Transverse colon (tissue), 4 donors: ENCODE measurements around the gene FBXL14. TPM values are rescaled to one million over a fixed set of nuclear protein-coding genes. Genes with fewer than 3 reads are reported as not detected.

Source experiments
- DNase-seq: peaks from one replicate; pipeline ENCODE4 v3.0.0-alpha.2; 2019
- H3K27ac ChIP-seq, 4 donors: fragments of 200-600 bp; sonication (generic); 2 replicates each; pipeline ENCODE4 v1.5.1; 2016 to 2018; ENCODE audit warnings: inconsistent platforms in 4 of 4
- H3K27me3 ChIP-seq: fragments of 200-600 bp; sonication (generic); 2 replicates; pipeline ENCODE4 v1.5.1; 2017; ENCODE audit warnings: inconsistent platforms
- H3K36me3 ChIP-seq, 4 donors: fragments of 200-600 bp; sonication (generic); 2 replicates each; pipeline ENCODE4 v1.5.1; 2017 to 2019; ENCODE audit warnings: inconsistent platforms in 4 of 4
- H3K4me1 ChIP-seq, 4 donors: fragments of 200-600 bp; sonication (generic); 2 replicates each; pipeline ENCODE4 v1.5.1; 2017 to 2020; ENCODE audit warnings: inconsistent platforms in 4 of 4
- H3K4me3 ChIP-seq, 4 donors: fragments of 200-600 bp; sonication (generic); 1 replicate in 1 of 4; 2 replicates in 3 of 4; pipeline versions ENCODE4 v1.5.1 to v1.6.1; 2017 to 2019; ENCODE audit warnings: inconsistent platforms in 4 of 4
- H3K9me3 ChIP-seq, 2 donors: fragments of 200-600 bp; sonication (generic); 2 replicates each; pipeline ENCODE4 v1.5.1; 2017 to 2019; ENCODE audit warnings: inconsistent platforms in 2 of 2
- EP300 ChIP-seq: sonication (generic); formaldehyde crosslinking; IDR thresholded peaks from one replicate; pipeline ENCODE4 v1.6.1; 2017; ENCODE audit warnings: antibody characterized with exemption, low read depth
- POLR2A ChIP-seq: fragments of 450-650 bp; IDR thresholded peaks from one replicate; pipeline ENCODE4 v1.6.1; 2016; ENCODE audit warnings: antibody characterized with exemption, mild to moderate bottlenecking, moderate library complexity
- POLR2AphosphoS5 ChIP-seq, 3 donors: sonication (generic); formaldehyde crosslinking; IDR thresholded peaks; one replicate each; pipeline ENCODE4 v1.6.1; 2016; ENCODE audit warnings: antibody characterized with exemption in 3 of 3
- WGBS, 2 donors: methylation state at CpG; one replicate each; pipeline ENCODE4 v1.1.5; 2018; ENCODE audit warnings: low coverage in 1 of 2; 5-methylcytosine and 5-hydroxymethylcytosine counted together
- in situ Hi-C, 4 donors: fragments of 200-750 bp; cut with MboI; loops; one replicate each; pipeline versions ENCODE4 v1.15.0 to v1.15.1; 2017; ENCODE audit warnings: low sequenced_read_pairs in 3 of 4, low pct_ligation_motif_present in 1 of 4, low pct_unique_long_range_greater_than_20kb in 1 of 4
- intact Hi-C: fragments of 100-400 bp; cut with DNase I; formaldehyde crosslinking; loops from one replicate; pipeline ENCODE4 v1.15.1; 2023; ENCODE audit warnings: low total_unique reads
- total RNA-seq, 4 donors: library from RNA; depleted of rRNA; stranded (reverse); fragments of >200 nt; gene quantifications; one replicate each; pipeline ENCODE4 v1.1.0, GENCODE V29; 2016
- TF ChIP-seq, protein P1 (sequence below), 5 experiments: fragments of 200-600 bp in 3 of 5; fragments of 450-650 bp in 2 of 5; sonication (generic) in 3 of 5; IDR thresholded peaks; 1 replicate in 2 of 5; 2 replicates in 3 of 5; pipeline ENCODE4 v1.5.1; 2016 to 2017; ENCODE audit warnings: antibody characterized with exemption in 5 of 5, inconsistent platforms in 3 of 5, mild to moderate bottlenecking in 2 of 5, moderate library complexity in 1 of 5

The FBXL14 gene
- total RNA-seq, 4 donors from 2014 or later, result 15.5 to 44.4 (median 28.0) TPM

DNA sequence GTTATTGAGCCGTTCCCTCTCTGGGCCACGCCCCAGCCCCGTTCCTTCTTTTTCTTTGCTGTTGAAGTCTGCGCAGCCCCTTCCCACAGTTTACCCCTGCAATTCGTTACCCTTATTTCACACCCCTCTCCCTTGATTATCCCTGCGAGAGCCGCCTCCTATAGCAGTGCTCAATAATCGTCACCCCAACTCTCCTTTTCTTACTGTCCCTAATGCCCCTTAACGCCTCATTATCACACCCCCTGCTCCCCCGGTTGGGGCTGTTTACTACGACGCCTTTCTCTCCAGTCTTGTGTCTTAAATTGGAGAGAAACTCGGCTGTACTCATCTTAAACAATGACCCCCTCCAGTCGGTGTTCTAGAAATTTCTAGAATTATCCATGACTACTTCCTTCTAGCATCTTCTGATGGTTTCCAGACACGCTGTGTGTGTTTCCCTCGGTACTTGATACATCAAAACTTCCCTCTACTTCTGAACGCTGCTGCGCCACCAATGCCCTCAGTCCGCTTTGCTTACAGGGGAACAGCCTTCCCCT is 713 bp upstream of the FBXL14 start:
- Histone ChIP-seq H3K27me3 (no peaks in the 10 kb centered on the region), H3K9me3 (no peaks in the 10 kb centered on the region), H3K4me1 (peaks cover 0 to 59% (median 46%) of the 10 kb centered on the region in 4 donors), H3K27ac (peak overlapping the region; percentile 95 to 99 (median 95)), H3K36me3 (no peaks in the 10 kb centered on the region), H3K4me3 (peak overlapping the region; percentile 57 to 78 (median 70))
- intact Hi-C loops, result no loop called here
- 9 to 10% methylated on average over 17 to 19 of the region's 19 CpGs for WGBS, 2 donors
- TF ChIP-seq EP300 (no peak), POLR2AphosphoS5 (IDR thresholded peaks at IDR 0.05) (peak in 1 of 3 donors; percentile 21)
- DNase-seq, result peak; percentile 37
- in situ Hi-C loops, result loop anchor here in 1 of 4 donors (25.0 kb wide), 1 partner anchor 483 kb away; no protein-coding TSS in a partner anchor

- in situ Hi-C loops (loop anchor here in 1 of 4 donors (25.0 kb wide), 1 partner anchor 482 kb away; no protein-coding TSS in a partner anchor), intact Hi-C loops (no loop called here)
- Histone ChIP-seq H3K4me1 (peaks cover 0 to 71% (median 55%) of the 10 kb centered on the region in 4 donors), H3K27ac (peak overlapping the region; percentile 95 to 99 (median 95)), H3K36me3 (no peaks in the 10 kb centered on the region), H3K27me3 (no peaks in the 10 kb centered on the region), H3K4me3 (peak overlapping the region; percentile 66 to 79 (median 76)), H3K9me3 (no peaks in the 10 kb centered on the region)
- WGBS, 2 donors, result 0% methylated on average over 26 of the region's 34 CpGs; no CpG with 5 or more reads in 1 of the 2 donors
- DNase-seq, result no peak
- peak in 2 of 3 donors; percentile 11 to 32 for TF ChIP-seq POLR2AphosphoS5 (IDR thresholded peaks at IDR 0.05)
- TF ChIP-seq POLR2A, result peak; percentile 57
- TF ChIP-seq, protein P1, sequence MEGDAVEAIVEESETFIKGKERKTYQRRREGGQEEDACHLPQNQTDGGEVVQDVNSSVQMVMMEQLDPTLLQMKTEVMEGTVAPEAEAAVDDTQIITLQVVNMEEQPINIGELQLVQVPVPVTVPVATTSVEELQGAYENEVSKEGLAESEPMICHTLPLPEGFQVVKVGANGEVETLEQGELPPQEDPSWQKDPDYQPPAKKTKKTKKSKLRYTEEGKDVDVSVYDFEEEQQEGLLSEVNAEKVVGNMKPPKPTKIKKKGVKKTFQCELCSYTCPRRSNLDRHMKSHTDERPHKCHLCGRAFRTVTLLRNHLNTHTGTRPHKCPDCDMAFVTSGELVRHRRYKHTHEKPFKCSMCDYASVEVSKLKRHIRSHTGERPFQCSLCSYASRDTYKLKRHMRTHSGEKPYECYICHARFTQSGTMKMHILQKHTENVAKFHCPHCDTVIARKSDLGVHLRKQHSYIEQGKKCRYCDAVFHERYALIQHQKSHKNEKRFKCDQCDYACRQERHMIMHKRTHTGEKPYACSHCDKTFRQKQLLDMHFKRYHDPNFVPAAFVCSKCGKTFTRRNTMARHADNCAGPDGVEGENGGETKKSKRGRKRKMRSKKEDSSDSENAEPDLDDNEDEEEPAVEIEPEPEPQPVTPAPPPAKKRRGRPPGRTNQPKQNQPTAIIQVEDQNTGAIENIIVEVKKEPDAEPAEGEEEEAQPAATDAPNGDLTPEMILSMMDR (IDR thresholded peaks at IDR 0.05), result no peak
- TF ChIP-seq EP300, result no peak
Observed at GRCh38 chr12:1594006-1594260, 448 bp downstream of the FBXL14 start.

- Histone ChIP-seq H3K4me1 (peaks cover 5 to 76% (median 61%) of the 10 kb centered on the region in 4 donors), H3K4me3 (peak overlapping the region; percentile 66 to 79 (median 76)), H3K36me3 (no peaks in the 10 kb centered on the region), H3K27ac (peak overlapping the region; percentile 95 to 99 (median 95)), H3K27me3 (no peaks in the 10 kb centered on the region), H3K9me3 (no peaks in the 10 kb centered on the region)
- WGBS, 2 donors, result 4% methylated on average over 42 of the region's 56 CpGs; no CpG with 5 or more reads in 1 of the 2 donors
- in situ Hi-C loops, result loop anchor here in 1 of 4 donors (25.0 kb wide), 1 partner anchor 481 kb away; no protein-coding TSS in a partner anchor
- peak; percentile 74 for DNase-seq
- no peak for TF ChIP-seq EP300
- TF ChIP-seq, protein P1 (IDR thresholded peaks at IDR 0.05), result no peak
- no peak for TF ChIP-seq POLR2A
- TF ChIP-seq POLR2AphosphoS5 (IDR thresholded peaks at IDR 0.05), result no peak
- intact Hi-C loops, result no loop called here
Observed at GRCh38 chr12:1593174-1594005, 991 bp downstream of the FBXL14 start.

DNA sequence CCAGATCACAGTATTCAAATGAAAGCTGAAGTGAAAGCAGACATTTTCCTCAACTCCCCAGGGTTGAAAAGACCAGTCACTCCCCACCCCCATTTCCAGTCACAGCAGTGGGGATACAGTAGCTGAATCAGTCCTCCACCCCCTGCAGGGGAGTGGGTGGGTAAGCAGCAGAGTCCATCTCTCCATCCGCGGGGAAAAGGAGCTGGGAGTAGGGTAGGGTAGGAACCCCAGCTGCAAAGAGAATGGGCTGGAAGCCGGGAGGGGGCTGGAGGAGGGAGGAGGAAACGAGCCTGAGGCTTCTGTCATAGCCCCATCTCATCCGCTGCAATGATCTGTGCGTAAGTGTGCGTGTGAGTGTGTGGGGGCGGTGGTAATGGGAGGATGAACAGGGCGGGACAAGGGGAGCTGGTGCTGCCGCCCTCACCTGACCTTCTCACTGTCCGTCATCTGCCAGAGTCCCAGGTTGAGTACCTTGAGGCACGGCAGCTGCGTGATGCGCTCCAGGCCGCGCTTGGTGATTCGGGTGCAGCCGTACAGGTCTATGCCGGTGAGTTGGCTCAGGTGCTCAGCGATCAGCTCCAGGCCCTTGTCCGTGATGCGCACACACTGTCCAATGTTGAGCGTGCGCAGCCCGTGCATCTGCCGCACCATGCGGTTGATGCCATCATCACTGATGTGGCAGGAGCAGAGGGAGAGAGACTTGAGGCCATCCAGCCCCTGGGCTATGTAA is 1.8 kb downstream of the FBXL14 start:
- peaks cover 13 to 81% (median 68%) of the 10 kb centered on the region in 4 donors for H3K4me1 ChIP-seq
- DNase-seq, result peak; percentile 65

More for the DNA sequence above, 1.8 kb downstream of the FBXL14 start:
- Histone ChIP-seq H3K27ac (peak overlapping the region; percentile 95 to 99 (median 95)), H3K27me3 (no peaks in the 10 kb centered on the region), H3K36me3 (no peaks in the 10 kb centered on the region), H3K4me3 (peak overlapping the region; percentile 66 to 79 (median 76)), H3K9me3 (no peaks in the 10 kb centered on the region)
- in situ Hi-C loops, result loop anchor here in 1 of 4 donors (25.0 kb wide), 1 partner anchor 480 kb away; no protein-coding TSS in a partner anchor
- TF ChIP-seq, protein P1 (IDR thresholded peaks at IDR 0.05), result peak in 1 of 5 experiments; percentile 23
- peak; percentile 23 for TF ChIP-seq POLR2A
- peak in 1 of 3 donors; percentile 33 for TF ChIP-seq POLR2AphosphoS5 (IDR thresholded peaks at IDR 0.05)
- no peak for TF ChIP-seq EP300
- intact Hi-C loops, result no loop called here
- 6 to 13% methylated on average over 9 to 27 of the region's 27 CpGs for WGBS, 2 donors
